Lower leg skin (tissue), 4 donors: ENCODE data around the gene SPATA2. TPM values are rescaled to one million over a fixed set of nuclear protein-coding genes. Genes with fewer than 3 reads are reported as not detected.

ENCODE experiments used
- DNase-seq, 2 donors: peaks; one replicate each; pipeline ENCODE4 v3.0.0-alpha.2; 2019; ENCODE audit warnings: low spot score in 2 of 2
- H3K4me3 ChIP-seq: fragments of 200-600 bp; sonication (generic); 2 replicates; pipeline ENCODE4 v1.5.1; 2017; ENCODE audit warnings: mild to moderate bottlenecking, low read depth; ENCODE audit not compliant: poor library complexity, severe bottlenecking
- CTCF ChIP-seq, 3 donors: fragments of 450-650 bp; IDR thresholded peaks; one replicate each; pipeline ENCODE4 v1.5.1; 2016; ENCODE audit warnings: antibody characterized with exemption in 3 of 3, mild to moderate bottlenecking in 3 of 3, moderate library complexity in 2 of 3
- POLR2A ChIP-seq, 2 donors: fragments of 450-650 bp; IDR thresholded peaks; one replicate each; pipeline ENCODE4 v1.6.1; 2016 to 2017; ENCODE audit warnings: antibody characterized with exemption in 2 of 2, mild to moderate bottlenecking in 1 of 2, moderate library complexity in 1 of 2
- WGBS, 2 donors: methylation state at CpG; one replicate each; pipeline ENCODE4 v1.1.5; 2018; 5-methylcytosine and 5-hydroxymethylcytosine counted together
- intact Hi-C: fragments of 100-400 bp; cut with DNase I; formaldehyde crosslinking; loops from one replicate; pipeline ENCODE4 v1.15.0; 2023; ENCODE audit warnings: low total_unique reads
- total RNA-seq, 4 donors: library from RNA; depleted of rRNA; stranded (reverse); fragments of >200 nt; gene quantifications; one replicate each; pipeline ENCODE4 v1.1.0, GENCODE V29; 2016

The SPATA2 gene
- total RNA-seq, 4 donors from 2014 or later, result 5.3 to 8.2 (median 6.2) TPM

GRCh38 chr20:49885558-49886332 is 29.6 kb downstream of the SPATA2 start:
- intact Hi-C loops, result no loop called here
- TF ChIP-seq POLR2A (IDR thresholded peaks at IDR 0.05) (no peak), CTCF (IDR thresholded peaks at IDR 0.05) (no peak)

GRCh38 chr20:49883246-49883802 is 32.0 kb downstream of the SPATA2 start:
- DNase-seq, result peak in 1 of 2 donors; percentile 74
- no peak for TF ChIP-seq CTCF (IDR thresholded peaks at IDR 0.05)
- TF ChIP-seq POLR2A (IDR thresholded peaks at IDR 0.05), result no peak
- no peak overlapping the region for H3K4me3 ChIP-seq
- WGBS, 2 donors, result 91 to 97% methylated on average over 9 to 10 of the region's 10 CpGs
- intact Hi-C loops, result no loop called here

More at GRCh38 chr20:49885558-49886332, 29.6 kb downstream of the SPATA2 start:
- H3K4me3 ChIP-seq, result no peak overlapping the region
- WGBS, 2 donors, result 91 to 93% methylated on average over 16 of the region's 16 CpGs
- DNase-seq, result no peak

GRCh38 chr20:49882171-49882970 is 33.0 kb downstream of the SPATA2 start:
- intact Hi-C loops, result no loop called here
- H3K4me3 ChIP-seq, result no peak overlapping the region
- DNase-seq, result peak in 1 of 2 donors; percentile 79
- no peak for TF ChIP-seq POLR2A (IDR thresholded peaks at IDR 0.05)
- TF ChIP-seq CTCF (IDR thresholded peaks at IDR 0.05), result no peak
- 92% methylated on average over 28 to 29 of the region's 29 CpGs for WGBS, 2 donors

GRCh38 chr20:49880724-49881445 is 34.4 kb downstream of the SPATA2 start:
- TF ChIP-seq CTCF (IDR thresholded peaks at IDR 0.05) (no peak), POLR2A (IDR thresholded peaks at IDR 0.05) (no peak)
- 83 to 86% methylated on average over 15 of the region's 15 CpGs for WGBS, 2 donors
- intact Hi-C loops, result no loop called here

GRCh38 chr20:49880177-49880576 is 35.2 kb downstream of the SPATA2 start:
- peak in 1 of 2 donors; percentile 56 for DNase-seq
- no peak overlapping the region for H3K4me3 ChIP-seq
- WGBS, 2 donors, result 58 to 63% methylated on average over 3 of the region's 3 CpGs
- intact Hi-C loops, result no loop called here
- TF ChIP-seq CTCF (IDR thresholded peaks at IDR 0.05) (no peak), POLR2A (IDR thresholded peaks at IDR 0.05) (no peak)

More at GRCh38 chr20:49880724-49881445, 34.4 kb downstream of the SPATA2 start:
- peak in 1 of 2 donors; percentile 65 for DNase-seq
- no peak overlapping the region for H3K4me3 ChIP-seq
